GM19025 (cell line): ENCODE results near the gene SNX1.

ENCODE experiments used
- ATAC-seq: cut with Tn5 transposase; IDR thresholded peaks from one replicate; pipeline ENCODE4 v1.9.1; 2021; ENCODE audit warnings: mild to moderate bottlenecking, low read depth, moderate library complexity; ENCODE audit not compliant: unreplicated experiment

Gene SNX1

DNA sequence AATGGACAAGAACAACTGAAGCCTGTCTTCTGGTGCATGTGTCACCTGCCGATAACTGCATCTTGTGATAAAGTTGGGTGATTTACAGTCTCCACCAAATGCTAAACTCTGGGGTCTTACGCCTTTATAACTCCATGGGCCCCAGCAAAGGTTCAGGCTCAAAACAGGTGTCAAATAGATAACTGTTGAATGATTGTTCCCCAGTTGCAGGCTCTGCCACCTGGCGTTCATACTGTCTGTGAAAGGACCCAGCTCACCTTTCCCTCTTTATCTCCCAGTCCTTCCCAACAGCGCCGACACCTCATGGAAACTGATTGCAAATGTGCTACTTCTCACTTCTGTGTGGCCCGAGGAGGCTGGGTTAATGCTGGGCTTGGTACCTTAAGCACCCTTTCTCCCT lies 47.5 kb downstream of the SNX1 start:
- ATAC-seq: no peak

GRCh38 chr15:64144192-64144564 lies 48.4 kb downstream of the SNX1 start:
- no peak for ATAC-seq

DNA sequence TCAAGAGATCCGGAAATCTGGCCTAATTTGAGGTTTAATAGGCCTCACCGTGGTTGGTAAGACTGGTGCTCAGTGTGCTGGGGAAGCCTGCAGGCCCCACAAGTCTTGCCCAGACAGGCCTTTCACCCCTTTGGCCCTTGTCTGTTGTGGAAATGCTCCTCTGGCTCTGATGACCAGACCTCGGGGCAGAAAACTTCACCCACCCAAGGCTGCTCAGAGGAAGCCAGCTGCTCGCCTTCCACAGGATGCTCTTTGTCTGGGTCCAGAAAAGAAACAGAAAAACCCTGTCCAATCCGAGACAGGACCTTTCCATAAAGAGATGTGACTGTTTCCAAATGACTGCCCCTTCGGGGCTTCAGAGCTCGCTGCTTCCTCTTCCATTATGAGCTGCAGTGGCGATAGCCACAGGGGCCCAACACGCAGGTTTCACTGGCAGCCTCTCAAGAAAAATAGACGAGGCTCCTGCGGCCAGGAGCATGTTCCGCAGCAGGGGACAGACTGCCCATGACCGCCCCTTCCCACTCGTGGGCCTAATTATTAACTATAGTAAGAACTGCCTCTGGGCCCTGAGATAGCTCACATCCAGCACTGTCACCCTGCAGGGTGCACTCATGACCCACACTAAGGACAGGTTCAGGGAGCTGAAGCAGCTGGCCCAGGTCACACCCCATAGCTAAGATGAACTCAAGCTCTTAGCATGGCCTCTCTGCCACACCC lies 48.9 kb downstream of the SNX1 start:
- peak; percentile 64 for ATAC-seq

DNA sequence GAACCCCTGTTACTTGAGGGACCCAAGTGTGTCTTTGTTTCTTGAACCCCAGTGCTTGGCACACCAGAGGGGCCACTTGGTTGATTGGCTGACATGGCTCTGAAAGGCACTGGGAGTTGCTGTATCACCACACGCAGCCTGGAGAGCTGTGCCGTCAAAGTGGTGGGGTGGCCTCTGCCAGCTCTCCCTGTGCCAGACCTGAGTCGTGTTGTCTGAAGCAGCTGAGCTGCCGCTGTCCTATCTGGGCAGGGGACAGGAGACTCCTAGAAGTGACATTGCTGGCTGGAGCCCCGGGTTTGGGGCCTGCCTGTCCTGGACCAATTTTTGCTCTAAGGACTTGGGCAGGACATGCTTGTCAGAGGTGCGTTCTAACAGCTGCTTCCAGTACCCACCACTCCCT lies 50.3 kb downstream of the SNX1 start:
- no peak for ATAC-seq

DNA sequence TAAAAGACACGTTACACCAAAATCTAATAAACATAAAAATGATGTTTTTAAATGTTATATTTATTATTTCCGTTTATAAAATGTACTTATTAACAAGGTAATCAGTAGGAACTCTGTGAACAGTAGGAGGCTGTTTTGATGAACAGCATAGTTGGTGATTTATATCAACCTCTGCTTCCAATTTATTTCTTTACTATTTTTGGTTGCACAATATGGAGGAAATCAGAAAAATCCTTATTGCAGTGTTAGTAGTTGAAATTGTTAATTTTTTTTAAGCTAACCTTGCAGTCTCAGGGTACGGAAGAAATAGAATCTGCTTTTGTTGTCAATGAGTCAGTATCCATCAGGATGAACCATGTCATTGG lies 50.7 kb downstream of the SNX1 start:
- ATAC-seq: no peak

DNA sequence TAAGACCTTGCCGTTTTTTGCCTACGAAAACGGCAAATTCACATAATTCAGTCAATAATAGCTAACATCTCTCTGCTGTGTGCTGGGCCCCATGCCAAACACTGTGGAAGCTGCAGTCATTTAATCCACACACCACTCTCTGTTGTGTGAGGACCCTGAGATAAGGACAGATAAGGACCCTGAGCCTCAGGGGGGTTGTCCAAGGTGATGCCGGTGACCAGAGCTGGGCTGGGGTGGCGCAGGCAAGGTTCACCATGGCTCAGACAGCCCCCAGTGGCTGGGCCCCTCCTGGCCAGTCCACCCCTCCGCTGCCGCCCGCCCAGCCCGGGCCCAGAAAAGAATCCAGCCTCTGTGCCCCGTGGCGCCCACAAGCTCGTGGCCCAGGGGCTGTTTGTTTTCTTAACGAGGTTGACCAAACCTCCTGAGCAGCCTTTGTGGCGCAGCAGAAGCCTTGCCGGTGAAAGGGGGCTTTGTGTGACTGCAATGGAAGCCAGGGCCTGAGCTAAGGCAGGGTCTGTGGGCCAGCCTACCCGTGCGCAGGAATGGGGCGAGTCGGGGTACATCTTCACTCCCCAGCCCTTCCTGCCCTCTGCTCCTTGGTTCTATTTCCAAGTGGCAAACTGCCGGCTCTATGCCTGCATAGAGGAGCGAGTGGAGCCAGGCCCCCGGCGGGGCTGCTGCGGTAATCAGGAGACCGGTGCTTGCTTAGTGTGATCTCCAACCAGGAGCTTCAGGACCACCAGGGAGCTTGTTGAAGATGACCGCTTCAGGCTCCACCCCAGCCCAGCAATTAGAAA lies 51.3 kb downstream of the SNX1 start:
- no peak for ATAC-seq

DNA sequence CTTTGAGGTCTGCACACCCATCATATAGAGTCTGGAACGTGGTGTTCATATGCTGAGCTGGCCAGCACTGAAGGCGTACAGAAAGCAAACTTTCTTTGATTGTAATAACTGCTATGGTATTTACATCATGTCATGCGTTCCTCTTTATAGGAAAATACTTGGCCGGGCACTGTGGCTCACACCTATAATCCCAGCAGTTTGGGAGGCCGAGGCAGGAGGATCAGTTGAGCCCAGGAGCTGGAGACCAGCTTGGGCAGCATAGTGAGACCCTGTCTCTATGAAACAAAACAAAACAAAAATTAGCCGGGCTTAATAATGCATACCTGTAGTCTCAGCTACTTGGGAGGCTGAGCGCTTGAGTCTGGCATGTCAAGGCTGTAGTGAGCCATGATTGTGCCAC lies 52.4 kb downstream of the SNX1 start:
- ATAC-seq: no peak

GRCh38 chr15:64148581-64148980 lies 52.8 kb downstream of the SNX1 start:
- ATAC-seq: no peak

DNA sequence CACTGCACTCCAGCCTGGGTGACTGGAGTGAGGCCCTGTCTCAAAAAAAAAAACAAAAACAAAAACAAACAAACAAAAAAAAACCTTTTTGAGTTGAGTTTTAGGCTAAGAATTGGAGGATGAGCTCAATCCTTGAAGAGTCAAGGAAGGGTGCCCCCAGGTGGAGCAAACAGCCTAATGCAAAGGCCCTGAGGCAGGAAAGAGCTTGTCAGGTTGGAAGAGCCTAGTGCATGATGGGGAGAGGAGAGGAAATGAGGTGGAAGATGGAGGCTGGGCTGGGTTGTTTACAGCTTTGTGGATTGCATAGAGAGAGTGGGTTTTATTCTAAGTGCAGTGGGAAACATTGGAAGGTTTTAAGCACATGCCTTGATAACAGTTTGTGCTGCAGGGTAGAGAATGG lies 53.6 kb downstream of the SNX1 start:
- no peak for ATAC-seq

DNA sequence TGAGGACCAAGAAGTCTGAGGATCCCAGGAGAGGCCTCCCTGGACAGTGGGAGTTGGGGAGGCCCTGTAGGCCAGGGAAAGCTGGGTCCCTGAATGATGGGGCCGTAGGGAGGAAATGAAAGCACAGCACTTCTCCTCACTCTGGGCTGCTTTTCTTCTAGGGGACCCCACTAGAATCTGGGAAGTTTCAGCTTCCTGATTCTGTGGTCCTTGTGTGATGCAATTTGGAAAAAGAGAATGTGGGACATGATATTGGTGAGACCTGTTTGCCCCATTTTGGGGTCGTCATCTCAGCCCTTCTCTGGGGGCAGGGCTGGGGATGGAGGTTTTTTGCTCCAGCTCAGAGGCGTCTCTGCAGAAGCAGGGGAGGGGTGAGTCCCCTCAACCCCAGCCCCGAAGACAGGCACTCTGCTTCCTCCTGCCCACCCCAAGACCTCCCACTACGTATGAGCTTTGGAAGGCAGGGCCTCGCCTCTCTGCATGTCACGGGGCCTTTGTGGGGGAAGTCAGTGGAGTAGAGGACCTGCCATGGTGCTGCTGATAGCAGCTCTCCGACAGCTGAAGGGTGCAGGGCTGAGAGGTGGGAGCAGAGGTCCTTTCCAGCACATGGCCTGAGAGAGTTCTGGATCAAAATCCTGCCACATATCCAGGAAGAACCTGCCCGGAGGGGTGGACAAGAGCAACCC lies 54.3 kb downstream of the SNX1 start:
- no peak for ATAC-seq

DNA sequence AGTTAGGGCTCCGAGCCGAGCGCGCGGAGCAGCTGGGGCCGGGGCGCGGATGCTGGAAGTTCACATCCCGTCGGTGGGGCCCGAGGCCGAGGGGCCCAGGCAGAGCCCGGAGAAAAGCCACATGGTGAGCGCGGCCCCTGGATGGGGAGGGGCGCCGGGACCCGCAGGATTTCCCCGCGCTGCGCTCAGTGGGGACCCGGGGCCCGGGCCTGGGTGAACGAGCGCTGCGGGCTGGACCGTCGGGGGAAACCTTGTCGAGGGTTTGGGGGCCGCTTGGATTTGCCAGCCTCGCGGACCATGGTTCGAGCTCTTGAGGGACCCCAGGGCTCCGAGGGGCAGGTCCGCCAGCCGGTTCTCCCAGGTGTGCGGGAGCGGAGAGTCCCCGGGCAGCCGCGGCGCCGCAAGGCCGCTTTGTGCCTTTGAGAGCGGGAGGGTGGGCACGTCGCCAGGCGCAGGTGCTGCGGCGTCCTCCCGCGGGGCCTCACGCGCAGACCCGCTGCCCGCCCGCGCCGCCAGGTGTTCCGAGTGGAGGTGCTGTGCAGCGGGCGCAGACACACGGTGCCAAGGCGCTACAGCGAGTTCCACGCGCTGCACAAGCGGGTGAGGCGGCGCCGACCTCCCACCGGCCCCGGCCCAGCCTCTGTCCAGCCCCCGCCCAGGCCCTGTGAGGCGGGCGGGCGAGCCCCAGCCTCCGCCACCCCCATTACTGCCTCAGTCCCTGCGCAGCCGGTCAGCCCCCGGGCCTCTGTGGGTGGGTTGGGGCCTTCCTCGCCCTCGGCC lies 56.1 kb downstream of the SNX1 start, which contains the start of gene SNX22:
Gene SNX22 (plus strand): TSS at position 5 of the 780 bp plus-strand sequence. CDS start 45 bp downstream, at position 50.
- ATAC-seq: peak; percentile 9

- no peak for ATAC-seq
These were observed 57.0 kb downstream of the SNX1 start for GRCh38 chr15:64152507-64153387.

GRCh38 chr15:64153480-64154367 lies 57.9 kb downstream of the SNX1 start:
- peak; percentile 47 for ATAC-seq

GRCh38 chr15:64155802-64156651 lies 60.2 kb downstream of the SNX1 start:
- ATAC-seq: no peak

GRCh38 chr15:64156652-64157331 lies 61.0 kb downstream of the SNX1 start:
- ATAC-seq: no peak

GRCh38 chr15:64157599-64158125 lies 61.9 kb downstream of the SNX1 start:
- no peak for ATAC-seq
